OCI-LY7 (cell line): ENCODE measurements around the gene ABI3. TPM values are rescaled to one million over a fixed set of nuclear protein-coding genes. Genes with fewer than 3 reads are reported as not detected.

ENCODE experiments used
- BruUV-seq: library from RNA; stranded (reverse); fragments of 400-500 nt; replicated peaks from 2 replicates; lab custom pipeline; 2021; lab: Mats Ljungman, UMichigan
- CTCF ChIA-PET: fragments of 300-600 bp; sonication (Branson Sonifier 250); formaldehyde crosslinking; loops from one replicate; lab custom pipeline; 2022; ENCODE audit warnings: antibody characterized with exemption; ENCODE audit not compliant: unreplicated experiment; lab: Charles Lee
- POLR2A ChIA-PET: fragments of 300-600 bp; sonication (Branson Sonifier 250); formaldehyde crosslinking; loops from one replicate; lab custom pipeline; 2022; ENCODE audit warnings: antibody characterized with exemption; lab: Charles Lee
- DNase-seq: peaks from one replicate; pipeline ENCODE4 v3.0.0-alpha.2; 2015; ENCODE audit warnings: low spot score
- H2AFZ ChIP-seq: fragments of 200-600 bp; sonication (generic), shearing (Covaris generic); 2 replicates; pipeline ENCODE4 v1.6.1; 2014; ENCODE audit warnings: mild to moderate bottlenecking, antibody characterized with exemption, low read length, moderate library complexity
- H3K27ac ChIP-seq: fragments of 200-600 bp; sonication (generic); 2 replicates; pipeline ENCODE4 v1.5.1; 2014; ENCODE audit warnings: mixed run types, low read depth, mild to moderate bottlenecking, moderate library complexity, low read length, inconsistent platforms; ENCODE audit not compliant: poor library complexity, severe bottlenecking
- H3K36me3 ChIP-seq: fragments of 200-600 bp; sonication (generic); 2 replicates; pipeline ENCODE4 v1.6.1; 2014; ENCODE audit warnings: mild to moderate bottlenecking, antibody characterized with exemption, low read length, moderate library complexity, mixed read lengths; ENCODE audit not compliant: insufficient read depth
- H3K4me1 ChIP-seq: fragments of 200-600 bp; sonication (generic); 2 replicates; pipeline ENCODE4 v1.5.1; 2014; ENCODE audit warnings: mild to moderate bottlenecking, low read length; ENCODE audit not compliant: insufficient read depth, poor library complexity, severe bottlenecking
- H3K4me2 ChIP-seq: fragments of 200-600 bp; sonication (generic); 2 replicates; pipeline ENCODE4 v1.6.1; 2014; ENCODE audit warnings: mild to moderate bottlenecking, low read length
- H3K4me3 ChIP-seq: fragments of 200-600 bp; sonication (generic); 2 replicates; pipeline ENCODE4 v1.5.1; 2014; ENCODE audit warnings: mild to moderate bottlenecking, low read depth, low read length; ENCODE audit not compliant: poor library complexity, severe bottlenecking
- H3K79me2 ChIP-seq: fragments of 200-600 bp; sonication (generic); 2 replicates; pipeline ENCODE4 v1.6.1; 2016; ENCODE audit warnings: low read depth, mild to moderate bottlenecking, low read length, moderate library complexity, mixed read lengths; ENCODE audit not compliant: insufficient read depth
- H3K9me2 ChIP-seq: fragments of 200-600 bp; sonication (generic); 2 replicates; pipeline ENCODE4 v1.6.1; 2016; ENCODE audit warnings: mild to moderate bottlenecking, low read length, mixed read lengths; ENCODE audit not compliant: insufficient read depth
- H3K9me3 ChIP-seq: fragments of 200-600 bp; sonication (generic); 2 replicates; pipeline ENCODE4 v1.6.1; 2014; ENCODE audit warnings: mild to moderate bottlenecking, mixed run types, low read length, mixed read lengths
- H4K20me1 ChIP-seq: fragments of 200-600 bp; sonication (generic); 2 replicates; pipeline ENCODE4 v1.6.1; 2014; ENCODE audit warnings: mild to moderate bottlenecking, antibody characterized with exemption, low read length, moderate library complexity, mixed read lengths; ENCODE audit not compliant: insufficient read depth
- EZH2phosphoT487 ChIP-seq: fragments of 200-600 bp; sonication (generic); IDR thresholded peaks from 2 replicates; pipeline ENCODE4 v1.6.1; 2018; ENCODE audit warnings: low read depth, borderline replicate concordance, mild to moderate bottlenecking, mixed run types, antibody characterized with exemption, low read length, moderate library complexity, mixed read lengths
- intact Hi-C: fragments of 100-400 bp; cut with micrococcal nuclease; formaldehyde crosslinking; loops from one replicate; pipeline ENCODE4 v1.10.0; 2022; ENCODE audit not compliant: unreplicated experiment
- total RNA-seq, 2 experiments: library from RNA; depleted of rRNA in 1 of 2; stranded (reverse); fragments of >200 nt in 1 of 2; shearing (Covaris generic) in 1 of 2; gene quantifications; 2 replicates each; pipeline ENCODE4 v1.2.3, GENCODE V29; 2014 to 2022
- TF ChIP-seq, protein P1 (sequence below): fragments of 200-600 bp; sonication (generic); conservative IDR thresholded peaks from 2 replicates; pipeline ENCODE4 v1.5.1; 2014; ENCODE audit warnings: mild to moderate bottlenecking, antibody characterized with exemption, low read length, moderate library complexity, mixed read lengths

ABI3 gene
- total RNA-seq, 2 experiments from 2014 or later = 24.0 to 29.5 TPM

DNA sequence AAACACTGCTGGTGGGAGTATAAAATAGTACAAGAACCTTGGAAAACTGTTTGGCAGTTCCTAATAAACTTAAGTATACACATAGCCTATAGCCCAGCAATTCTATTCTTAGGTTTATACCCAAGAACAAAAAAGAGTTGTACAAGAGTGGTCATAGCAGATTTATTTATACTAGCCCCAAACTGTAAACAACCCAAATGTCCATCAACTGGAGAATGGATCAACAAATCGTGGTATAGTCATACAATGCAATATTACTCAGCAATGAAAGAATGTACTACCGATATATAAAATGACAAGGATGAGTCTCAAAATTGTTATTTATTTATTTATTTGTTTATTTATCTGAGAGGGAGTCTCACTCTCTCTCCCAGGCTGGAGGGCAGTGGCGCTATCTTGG lies 23.2 kb upstream of the ABI3 start:
- H3K79me2 ChIP-seq = no peaks in the 10 kb centered on the region
- intact Hi-C loops = no loop called here
- H3K9me2 ChIP-seq = no peaks in the 10 kb centered on the region
- H3K4me2 ChIP-seq = no peak overlapping the region
- H2AFZ ChIP-seq = no peak overlapping the region
- H3K4me3 ChIP-seq = no peak overlapping the region
- peaks cover 28% of the 10 kb centered on the region; the same call in 1 of the 2 replicates for H3K9me3 ChIP-seq
- H4K20me1 ChIP-seq = no peaks in the 10 kb centered on the region
- ChIA-PET POLR2A (no interaction called here), CTCF (no interaction called here)
- no peaks in the 10 kb centered on the region for H3K36me3 ChIP-seq
- BruUV-seq = no TSS peak
- no peak overlapping the region for H3K27ac ChIP-seq
- DNase-seq = no peak
- no peak for TF ChIP-seq EZH2phosphoT487
- TF ChIP-seq, protein P1, sequence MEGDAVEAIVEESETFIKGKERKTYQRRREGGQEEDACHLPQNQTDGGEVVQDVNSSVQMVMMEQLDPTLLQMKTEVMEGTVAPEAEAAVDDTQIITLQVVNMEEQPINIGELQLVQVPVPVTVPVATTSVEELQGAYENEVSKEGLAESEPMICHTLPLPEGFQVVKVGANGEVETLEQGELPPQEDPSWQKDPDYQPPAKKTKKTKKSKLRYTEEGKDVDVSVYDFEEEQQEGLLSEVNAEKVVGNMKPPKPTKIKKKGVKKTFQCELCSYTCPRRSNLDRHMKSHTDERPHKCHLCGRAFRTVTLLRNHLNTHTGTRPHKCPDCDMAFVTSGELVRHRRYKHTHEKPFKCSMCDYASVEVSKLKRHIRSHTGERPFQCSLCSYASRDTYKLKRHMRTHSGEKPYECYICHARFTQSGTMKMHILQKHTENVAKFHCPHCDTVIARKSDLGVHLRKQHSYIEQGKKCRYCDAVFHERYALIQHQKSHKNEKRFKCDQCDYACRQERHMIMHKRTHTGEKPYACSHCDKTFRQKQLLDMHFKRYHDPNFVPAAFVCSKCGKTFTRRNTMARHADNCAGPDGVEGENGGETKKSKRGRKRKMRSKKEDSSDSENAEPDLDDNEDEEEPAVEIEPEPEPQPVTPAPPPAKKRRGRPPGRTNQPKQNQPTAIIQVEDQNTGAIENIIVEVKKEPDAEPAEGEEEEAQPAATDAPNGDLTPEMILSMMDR = no peak
- H3K4me1 ChIP-seq = peaks cover 15% of the 10 kb centered on the region

DNA sequence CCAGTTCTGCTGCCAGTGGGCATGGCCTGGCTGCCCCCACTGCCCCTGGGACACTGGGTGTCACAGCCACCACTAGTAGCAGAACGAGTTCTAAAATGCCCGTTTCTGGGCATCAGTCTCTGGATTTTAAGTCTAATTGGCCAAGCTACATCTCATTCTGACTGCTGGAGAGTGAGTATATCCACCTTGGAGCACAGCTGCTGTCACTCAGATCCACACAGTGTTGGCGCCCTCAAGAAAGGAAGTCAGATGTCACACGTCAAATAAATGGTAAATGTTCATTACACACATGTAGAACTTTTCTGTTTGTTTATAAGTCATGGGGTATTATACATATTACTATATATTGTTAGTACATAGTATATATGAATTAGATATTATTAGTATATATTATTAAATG lies 19.6 kb upstream of the ABI3 start:
- Histone ChIP-seq H3K4me3 (peak overlapping the region; percentile 26), H3K27ac (peak overlapping the region; percentile 96), H3K79me2 (no peaks in the 10 kb centered on the region), H3K4me2 (peak overlapping the region; percentile 86), H3K36me3 (no peaks in the 10 kb centered on the region), H4K20me1 (no peaks in the 10 kb centered on the region), H3K4me1 (peaks cover 33% of the 10 kb centered on the region), H3K9me2 (no peaks in the 10 kb centered on the region), H2AFZ (peak overlapping the region; percentile 21; the same call in 1 of the 2 replicates), H3K9me3 (peaks cover 6% of the 10 kb centered on the region; the same call in 1 of the 2 replicates)
- intact Hi-C loops = no loop called here
- ChIA-PET CTCF (interaction anchor here (0.5 kb wide), 1 partner anchor 309 kb away, joined by 3 read pairs; no protein-coding TSS in a partner anchor), POLR2A (interaction anchor here (1.0 to 4.7 kb wide), 2 partner anchors 22 to 197 kb away, joined by 3 to 45 read pairs; partner anchors contain the start of genes ABI3 and GNGT2)
- no TSS peak for BruUV-seq
- TF ChIP-seq EZH2phosphoT487 = no peak
- TF ChIP-seq, protein P1 = no peak
- DNase-seq = peak; percentile 28

DNA sequence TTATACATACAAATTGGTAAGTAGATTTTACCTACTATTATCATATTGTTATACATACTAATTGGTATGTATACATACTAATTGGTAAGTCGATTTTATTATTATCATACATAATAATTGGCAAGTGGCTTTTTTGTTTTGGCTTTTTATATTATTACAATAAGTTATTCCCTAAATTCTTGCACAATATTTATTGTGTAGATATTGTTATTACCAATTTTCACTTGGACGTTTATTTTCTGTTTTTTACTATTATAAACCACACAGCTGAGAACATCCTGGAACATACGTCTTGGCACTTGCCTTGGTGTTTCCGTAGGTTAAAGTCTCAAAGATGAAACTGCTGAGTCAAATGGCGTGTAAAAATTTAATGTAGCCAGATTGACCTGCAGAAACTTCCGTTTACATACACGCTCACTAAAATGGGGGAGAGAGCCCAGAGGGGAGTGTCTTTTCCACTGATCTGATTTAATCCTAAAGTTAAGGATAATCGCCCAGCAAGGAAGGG lies 19.0 kb upstream of the ABI3 start:
- H3K27ac ChIP-seq = peak overlapping the region; percentile 96
- peak overlapping the region; percentile 81 for H2AFZ ChIP-seq
- TF ChIP-seq, protein P1 = no peak
- TF ChIP-seq EZH2phosphoT487 = no peak
- TSS peak; percentile 91 for BruUV-seq
- peak overlapping the region; percentile 78 for H3K4me3 ChIP-seq
- no peak for DNase-seq
- no peaks in the 10 kb centered on the region for H3K79me2 ChIP-seq
- POLR2A ChIA-PET = interaction anchor here (1.0 to 4.7 kb wide), 2 partner anchors 22 to 125 kb away, joined by 3 to 45 read pairs; partner anchors contain the start of genes ABI3 and GNGT2
- no peaks in the 10 kb centered on the region for H3K36me3 ChIP-seq
- no peaks in the 10 kb centered on the region for H4K20me1 ChIP-seq
- intact Hi-C loops = no loop called here
- no peaks in the 10 kb centered on the region for H3K9me2 ChIP-seq
- H3K4me1 ChIP-seq = peaks cover 33% of the 10 kb centered on the region
- CTCF ChIA-PET = interaction anchor here (0.5 kb wide), 1 partner anchor 38 kb away, joined by 4 read pairs; no protein-coding TSS in a partner anchor
- 0 out of 2 replicates have a peak, but pooled peaks cover 6% of the 10 kb centered on the region for H3K9me3 ChIP-seq
- peak overlapping the region; percentile 86 for H3K4me2 ChIP-seq
